NB4 (cell line): ENCODE data around the gene PDZRN3.

Source experiments
- MYC ChIP-seq: IDR thresholded peaks from 2 replicates; pipeline ENCODE4 v1.6.1; 2011; ENCODE audit warnings: low read depth, low read length
- POLR2A ChIP-seq: IDR thresholded peaks from 2 replicates; pipeline ENCODE4 v1.6.1; 2011; ENCODE audit warnings: mild to moderate bottlenecking; ENCODE audit not compliant: insufficient read length; ENCODE audit errors: extremely low read depth
- TF ChIP-seq, protein P1 (sequence below): IDR thresholded peaks from one replicate; pipeline ENCODE4 v1.5.1; 2012; ENCODE audit warnings: low read depth, low read length
- TF ChIP-seq, protein P2 (sequence below): IDR thresholded peaks from 2 replicates; pipeline ENCODE4 v1.6.1; 2011; ENCODE audit warnings: low read depth, low read length

- no peak for TF ChIP-seq POLR2A
- TF ChIP-seq, protein P1, sequence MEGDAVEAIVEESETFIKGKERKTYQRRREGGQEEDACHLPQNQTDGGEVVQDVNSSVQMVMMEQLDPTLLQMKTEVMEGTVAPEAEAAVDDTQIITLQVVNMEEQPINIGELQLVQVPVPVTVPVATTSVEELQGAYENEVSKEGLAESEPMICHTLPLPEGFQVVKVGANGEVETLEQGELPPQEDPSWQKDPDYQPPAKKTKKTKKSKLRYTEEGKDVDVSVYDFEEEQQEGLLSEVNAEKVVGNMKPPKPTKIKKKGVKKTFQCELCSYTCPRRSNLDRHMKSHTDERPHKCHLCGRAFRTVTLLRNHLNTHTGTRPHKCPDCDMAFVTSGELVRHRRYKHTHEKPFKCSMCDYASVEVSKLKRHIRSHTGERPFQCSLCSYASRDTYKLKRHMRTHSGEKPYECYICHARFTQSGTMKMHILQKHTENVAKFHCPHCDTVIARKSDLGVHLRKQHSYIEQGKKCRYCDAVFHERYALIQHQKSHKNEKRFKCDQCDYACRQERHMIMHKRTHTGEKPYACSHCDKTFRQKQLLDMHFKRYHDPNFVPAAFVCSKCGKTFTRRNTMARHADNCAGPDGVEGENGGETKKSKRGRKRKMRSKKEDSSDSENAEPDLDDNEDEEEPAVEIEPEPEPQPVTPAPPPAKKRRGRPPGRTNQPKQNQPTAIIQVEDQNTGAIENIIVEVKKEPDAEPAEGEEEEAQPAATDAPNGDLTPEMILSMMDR, result no peak
- TF ChIP-seq, protein P2, sequence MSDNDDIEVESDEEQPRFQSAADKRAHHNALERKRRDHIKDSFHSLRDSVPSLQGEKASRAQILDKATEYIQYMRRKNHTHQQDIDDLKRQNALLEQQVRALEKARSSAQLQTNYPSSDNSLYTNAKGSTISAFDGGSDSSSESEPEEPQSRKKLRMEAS, result no peak
- TF ChIP-seq MYC, result no peak
Measured at GRCh38 chr3:73623346-73623745, 1.4 kb downstream of the PDZRN3 start.
